ENCODE measurements around the gene EPHA6.

The EPHA6 gene

DNA sequence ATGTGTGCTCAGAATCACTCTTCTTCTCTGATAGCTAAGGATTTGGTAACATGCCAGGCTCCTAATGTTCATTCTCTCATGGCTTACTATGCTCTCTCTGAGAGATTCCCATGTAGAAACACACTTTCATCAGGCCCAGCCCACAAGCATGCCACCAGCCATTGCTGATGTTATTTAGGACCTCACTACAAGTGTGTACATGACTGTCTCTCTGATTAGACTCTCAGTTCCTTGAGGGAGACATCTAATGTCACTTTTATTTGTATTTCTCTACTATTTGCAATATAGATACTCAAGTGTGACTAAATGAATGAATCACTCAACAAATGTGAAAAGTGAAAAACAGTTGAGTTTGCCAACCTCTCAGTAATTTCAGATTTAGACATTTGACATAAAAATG, 865.8 kb downstream of the EPHA6 start:
- TF ChIP-seq, protein P1, sequence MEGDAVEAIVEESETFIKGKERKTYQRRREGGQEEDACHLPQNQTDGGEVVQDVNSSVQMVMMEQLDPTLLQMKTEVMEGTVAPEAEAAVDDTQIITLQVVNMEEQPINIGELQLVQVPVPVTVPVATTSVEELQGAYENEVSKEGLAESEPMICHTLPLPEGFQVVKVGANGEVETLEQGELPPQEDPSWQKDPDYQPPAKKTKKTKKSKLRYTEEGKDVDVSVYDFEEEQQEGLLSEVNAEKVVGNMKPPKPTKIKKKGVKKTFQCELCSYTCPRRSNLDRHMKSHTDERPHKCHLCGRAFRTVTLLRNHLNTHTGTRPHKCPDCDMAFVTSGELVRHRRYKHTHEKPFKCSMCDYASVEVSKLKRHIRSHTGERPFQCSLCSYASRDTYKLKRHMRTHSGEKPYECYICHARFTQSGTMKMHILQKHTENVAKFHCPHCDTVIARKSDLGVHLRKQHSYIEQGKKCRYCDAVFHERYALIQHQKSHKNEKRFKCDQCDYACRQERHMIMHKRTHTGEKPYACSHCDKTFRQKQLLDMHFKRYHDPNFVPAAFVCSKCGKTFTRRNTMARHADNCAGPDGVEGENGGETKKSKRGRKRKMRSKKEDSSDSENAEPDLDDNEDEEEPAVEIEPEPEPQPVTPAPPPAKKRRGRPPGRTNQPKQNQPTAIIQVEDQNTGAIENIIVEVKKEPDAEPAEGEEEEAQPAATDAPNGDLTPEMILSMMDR (IDR thresholded peaks at IDR 0.05; ENCODE audit: borderline replicate concordance, insufficient read depth, low read depth, low read length) = no peak
- H3K4me3 ChIP-seq (ENCODE audit: low read depth, low read length) = no peak overlapping the region

DNA sequence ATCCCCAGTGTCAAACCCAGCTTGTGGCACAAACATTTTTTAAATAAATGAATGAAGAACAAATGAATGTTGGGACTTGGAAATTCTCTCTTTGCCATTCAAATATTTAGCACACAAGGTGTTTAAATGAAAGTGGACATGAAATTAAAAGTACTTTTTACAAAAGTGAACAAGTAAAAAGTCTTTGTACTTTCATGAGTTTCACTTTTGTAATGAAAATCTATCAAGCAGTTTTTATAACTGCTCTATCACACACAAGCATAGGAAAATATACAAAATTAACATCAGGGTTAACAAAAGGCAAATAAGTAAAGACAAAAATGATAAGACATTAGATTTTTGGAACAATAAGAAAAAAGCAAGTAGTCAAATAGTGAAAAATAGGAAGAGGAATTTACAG, 866.3 kb downstream of the EPHA6 start:
- TF ChIP-seq, protein P1 (IDR thresholded peaks at IDR 0.05; ENCODE audit: borderline replicate concordance, insufficient read depth, low read depth, low read length) = no peak
- no peak overlapping the region for H3K4me3 ChIP-seq (ENCODE audit: low read depth, low read length)

DNA sequence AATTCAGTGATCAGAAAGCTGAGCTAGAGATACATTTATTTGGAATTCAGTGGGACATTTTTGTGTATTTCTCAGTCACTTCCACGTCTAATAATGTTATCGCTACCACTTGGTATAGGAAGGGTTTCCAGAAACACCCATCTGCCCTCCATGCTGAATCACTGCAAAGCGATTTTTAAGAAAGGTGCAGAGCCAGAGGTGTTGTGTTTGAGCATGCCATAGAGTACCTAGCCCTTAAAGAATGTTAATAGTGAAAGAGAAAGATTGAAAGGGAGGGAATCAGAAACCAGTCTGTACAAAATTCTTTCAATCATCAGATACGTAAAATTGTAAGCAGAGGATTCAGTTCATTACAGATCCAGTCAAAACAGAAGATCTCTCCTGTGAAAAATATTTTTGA, 870.1 kb downstream of the EPHA6 start:
- no peak overlapping the region for H3K4me3 ChIP-seq (ENCODE audit: low read depth, low read length)
- TF ChIP-seq, protein P1 (IDR thresholded peaks at IDR 0.05; ENCODE audit: borderline replicate concordance, insufficient read depth, low read depth, low read length) = no peak

DNA sequence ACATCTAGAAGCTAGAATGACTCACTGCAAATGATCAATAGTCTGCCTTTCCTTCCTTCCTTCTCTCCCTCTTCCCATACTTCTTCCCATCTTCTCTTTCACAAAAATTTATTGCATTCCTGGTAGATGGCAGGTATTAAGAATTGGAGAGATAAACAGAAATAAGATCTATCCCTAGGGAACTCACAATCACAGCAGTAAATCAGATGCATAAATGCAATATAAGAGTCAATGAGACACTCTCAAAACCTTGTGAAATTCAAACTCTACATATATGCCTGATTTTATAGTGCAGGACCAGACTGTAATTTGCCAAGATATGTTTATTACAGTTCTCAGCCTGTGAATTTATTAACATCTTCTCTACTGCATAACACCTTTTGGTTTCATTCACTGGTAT, 871.9 kb downstream of the EPHA6 start:
- TF ChIP-seq, protein P1 (IDR thresholded peaks at IDR 0.05; ENCODE audit: borderline replicate concordance, insufficient read depth, low read depth, low read length) = no peak
- no peak overlapping the region for H3K4me3 ChIP-seq (ENCODE audit: low read depth, low read length)

DNA sequence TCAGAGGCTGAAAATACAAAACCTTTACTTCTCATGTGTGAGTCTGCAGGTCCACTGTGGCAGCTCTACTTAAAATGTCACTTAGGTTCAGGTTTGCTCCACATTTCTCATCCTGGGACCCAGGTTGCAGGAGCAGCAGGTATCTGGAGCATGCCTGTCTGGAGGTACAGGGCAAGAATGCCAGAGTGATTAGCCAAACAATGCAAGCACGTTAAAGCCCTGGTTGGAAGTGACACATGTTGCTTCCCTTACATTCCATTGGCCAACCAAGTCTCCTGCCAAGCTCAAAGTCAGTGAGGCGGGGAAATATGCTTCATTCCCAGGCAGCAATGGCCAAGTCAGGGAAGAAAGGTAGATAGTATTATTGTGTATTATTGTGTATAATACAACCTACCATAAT, 873.3 kb downstream of the EPHA6 start:
- H3K4me3 ChIP-seq (ENCODE audit: low read depth, low read length) = no peak overlapping the region
- TF ChIP-seq, protein P1 (IDR thresholded peaks at IDR 0.05; ENCODE audit: borderline replicate concordance, insufficient read depth, low read depth, low read length) = no peak

DNA sequence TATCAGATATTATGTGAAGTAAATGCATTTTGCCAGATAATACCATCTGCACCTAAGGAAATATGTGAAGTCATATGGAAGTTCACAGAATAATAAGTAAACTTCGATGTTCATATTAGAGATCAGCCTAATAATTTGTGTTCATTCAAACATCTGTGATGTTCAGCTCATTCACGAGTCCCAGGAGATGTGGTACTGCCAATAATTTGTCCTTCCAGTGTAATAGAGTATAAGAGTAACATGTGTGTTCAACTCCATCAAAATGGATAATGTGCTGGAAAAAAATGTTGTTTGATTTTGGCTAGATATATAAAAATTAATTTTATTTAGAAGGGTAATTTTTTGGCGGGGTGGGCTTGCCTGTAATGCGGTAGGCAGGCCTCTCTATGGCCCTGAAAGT, 874.7 kb downstream of the EPHA6 start:
- TF ChIP-seq, protein P1 (IDR thresholded peaks at IDR 0.05; ENCODE audit: borderline replicate concordance, insufficient read depth, low read depth, low read length) = no peak
- H3K4me3 ChIP-seq (ENCODE audit: low read depth, low read length) = no peak overlapping the region

DNA sequence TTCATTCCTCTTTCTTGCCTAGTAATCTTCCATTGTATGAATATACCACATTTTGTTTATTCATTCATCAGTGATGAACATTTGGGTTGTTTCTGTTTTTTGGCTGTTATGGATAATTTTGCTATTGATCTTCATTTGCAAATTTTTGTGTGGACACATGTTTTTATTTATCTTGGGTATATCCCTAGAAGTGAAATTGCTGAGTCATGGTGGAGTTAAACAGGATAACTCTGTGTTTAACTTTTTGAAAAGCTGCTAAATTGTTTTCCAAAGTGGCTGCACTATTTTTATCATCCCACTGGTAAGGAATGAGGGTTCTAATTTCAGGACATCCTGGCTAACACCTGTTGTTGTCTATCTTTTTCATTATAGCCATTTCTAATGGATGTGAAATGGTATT, 875.6 kb downstream of the EPHA6 start:
- TF ChIP-seq, protein P1 (IDR thresholded peaks at IDR 0.05; ENCODE audit: borderline replicate concordance, insufficient read depth, low read depth, low read length) = no peak
- no peak overlapping the region for H3K4me3 ChIP-seq (ENCODE audit: low read depth, low read length)

Data from GM12875 (cell line).